HG03139 (cell line): ENCODE measurements around the gene NUBPL.
"Not testable (repeated sequence)": the region's sequence is repeated elsewhere in the genome, so short reads cannot be mapped to it uniquely, and the experiment has no call there.

ENCODE experiments used
- ATAC-seq: cut with Tn5 transposase; IDR thresholded peaks from one replicate; pipeline ENCODE4 v1.9.1; 2021; ENCODE audit not compliant: unreplicated experiment

NUBPL gene

GRCh38 chr14:31802838-31803237, 241.6 kb downstream of the NUBPL start:
- no peak for ATAC-seq

GRCh38 chr14:31806249-31806648, 245.0 kb downstream of the NUBPL start:
- ATAC-seq, result no peak

- ATAC-seq, result not testable (repeated sequence)
Measured at GRCh38 chr14:31811693-31812628, 250.8 kb downstream of the NUBPL start.

GRCh38 chr14:31813724-31814490, 252.7 kb downstream of the NUBPL start:
- not testable (repeated sequence) for ATAC-seq

- ATAC-seq, result no peak
Measured at GRCh38 chr14:31819281-31819680, 258.1 kb downstream of the NUBPL start.

DNA sequence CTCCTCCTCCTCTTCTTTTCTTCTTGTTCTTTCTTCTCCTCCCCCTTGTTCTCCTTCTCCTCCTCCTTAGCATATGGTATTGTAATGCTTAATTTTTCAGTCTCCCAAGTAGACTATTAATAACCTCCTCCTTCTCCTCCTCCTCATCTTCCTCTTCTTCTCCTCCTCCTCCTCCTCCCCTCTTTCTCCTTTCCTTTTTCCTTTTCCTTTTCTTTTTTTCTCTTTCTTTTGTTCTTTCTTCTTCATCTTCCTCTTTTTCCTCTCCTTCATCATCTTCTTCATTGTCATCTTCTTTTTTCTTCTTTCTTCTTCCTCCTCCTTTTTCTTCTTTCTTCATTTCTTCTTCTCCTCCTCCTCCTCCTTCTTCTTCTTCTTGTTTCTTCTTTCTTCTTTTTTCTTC, 264.3 kb downstream of the NUBPL start:
- ATAC-seq, result no peak

DNA sequence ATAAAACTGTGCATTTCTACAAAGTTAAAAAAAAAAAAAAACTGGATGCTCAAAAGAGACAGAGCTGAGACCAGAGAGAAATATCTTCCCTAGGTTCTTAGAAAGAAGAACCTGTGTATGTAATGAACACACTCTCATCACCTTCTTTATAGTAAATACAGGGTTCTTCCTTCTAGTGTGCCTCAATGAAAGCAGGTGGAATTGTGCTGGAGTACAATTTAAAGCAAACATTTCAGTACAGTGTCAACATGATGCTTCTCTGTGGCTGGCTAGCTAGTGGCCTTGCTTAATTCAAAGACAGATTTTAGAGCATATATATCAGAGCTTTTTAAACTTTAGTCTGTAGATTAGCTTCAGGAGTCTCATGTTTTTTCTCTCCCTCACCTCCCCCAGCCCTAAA, 266.1 kb downstream of the NUBPL start:
- ATAC-seq, result no peak

DNA sequence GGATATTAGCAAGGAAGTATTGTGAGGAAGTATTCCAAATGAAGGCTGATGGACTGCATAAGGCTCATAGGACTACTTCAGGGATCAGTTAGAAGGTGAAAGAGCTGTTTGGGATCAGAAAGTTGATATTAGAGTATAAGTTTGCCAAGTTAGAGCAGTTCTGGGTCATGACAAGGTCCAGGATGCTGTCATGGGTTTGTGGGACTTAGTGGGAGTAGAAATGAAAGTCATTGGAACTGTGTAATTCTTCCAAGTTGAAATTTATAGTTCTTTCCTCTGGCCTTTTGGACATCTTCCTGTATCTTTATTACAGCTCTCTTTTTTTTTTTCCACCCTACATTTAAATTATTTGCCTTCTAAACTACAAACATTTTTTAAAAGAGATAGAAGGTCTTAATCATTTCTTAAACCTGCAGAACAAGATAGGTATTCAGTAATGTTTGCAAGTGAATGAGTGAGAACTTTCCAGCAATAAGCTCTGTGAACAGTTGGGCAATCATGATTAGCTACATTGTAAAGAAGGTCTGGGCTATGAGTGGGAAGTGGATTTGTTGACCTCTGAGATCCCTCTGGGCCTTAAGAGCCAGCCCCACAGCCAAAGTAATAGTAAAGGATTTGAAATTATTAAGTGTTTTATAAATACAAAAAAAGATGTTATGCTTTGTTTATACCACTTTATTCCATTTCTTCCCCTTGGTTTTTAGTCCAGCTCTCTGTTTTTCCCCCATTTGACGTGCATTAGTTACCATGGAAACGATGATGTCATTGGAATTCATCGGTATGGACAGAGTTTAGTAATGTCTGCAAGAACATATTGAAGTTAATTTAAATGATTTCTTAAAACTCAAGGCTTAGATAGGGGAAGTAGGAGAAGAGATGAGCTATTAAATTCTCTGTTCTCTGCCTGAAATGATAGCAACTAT, 268.0 kb downstream of the NUBPL start:
- no peak for ATAC-seq

GRCh38 chr14:31834616-31835015, 273.4 kb downstream of the NUBPL start:
- ATAC-seq, result no peak

- no peak for ATAC-seq
Measured at GRCh38 chr14:31835049-31835448, 273.8 kb downstream of the NUBPL start.

GRCh38 chr14:31837031-31837430, 275.8 kb downstream of the NUBPL start:
- ATAC-seq, result no peak

GRCh38 chr14:31842899-31843298, 281.7 kb downstream of the NUBPL start:
- ATAC-seq, result no peak

- no peak for ATAC-seq
Measured at GRCh38 chr14:31843361-31844091, 282.3 kb downstream of the NUBPL start.

GRCh38 chr14:31854508-31855075, 293.4 kb downstream of the NUBPL start:
- no peak for ATAC-seq

GRCh38 chr14:31855262-31855661, 294.1 kb downstream of the NUBPL start:
- no peak for ATAC-seq

- not testable (repeated sequence) for ATAC-seq
Measured at GRCh38 chr14:31856003-31856402, 294.8 kb downstream of the NUBPL start.

DNA sequence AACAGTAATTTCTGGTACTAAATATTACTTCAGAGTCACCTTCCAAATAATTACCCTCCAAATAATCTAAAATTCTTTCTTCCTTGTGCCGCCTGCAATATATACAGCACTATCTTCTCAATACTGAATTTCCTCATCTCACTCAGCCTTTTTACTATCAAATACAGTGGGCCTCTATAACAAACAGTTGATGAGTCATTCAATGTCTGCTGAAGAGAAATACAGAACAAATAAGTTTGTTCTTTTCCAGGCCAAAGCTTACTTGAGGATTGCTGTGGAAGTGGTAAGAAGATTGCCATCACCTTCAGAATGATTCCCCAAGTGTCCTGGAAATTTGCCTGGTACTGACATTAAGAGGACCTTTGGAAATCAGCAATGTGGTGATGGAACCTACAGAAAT, 297.7 kb downstream of the NUBPL start:
- ATAC-seq, result no peak

DNA sequence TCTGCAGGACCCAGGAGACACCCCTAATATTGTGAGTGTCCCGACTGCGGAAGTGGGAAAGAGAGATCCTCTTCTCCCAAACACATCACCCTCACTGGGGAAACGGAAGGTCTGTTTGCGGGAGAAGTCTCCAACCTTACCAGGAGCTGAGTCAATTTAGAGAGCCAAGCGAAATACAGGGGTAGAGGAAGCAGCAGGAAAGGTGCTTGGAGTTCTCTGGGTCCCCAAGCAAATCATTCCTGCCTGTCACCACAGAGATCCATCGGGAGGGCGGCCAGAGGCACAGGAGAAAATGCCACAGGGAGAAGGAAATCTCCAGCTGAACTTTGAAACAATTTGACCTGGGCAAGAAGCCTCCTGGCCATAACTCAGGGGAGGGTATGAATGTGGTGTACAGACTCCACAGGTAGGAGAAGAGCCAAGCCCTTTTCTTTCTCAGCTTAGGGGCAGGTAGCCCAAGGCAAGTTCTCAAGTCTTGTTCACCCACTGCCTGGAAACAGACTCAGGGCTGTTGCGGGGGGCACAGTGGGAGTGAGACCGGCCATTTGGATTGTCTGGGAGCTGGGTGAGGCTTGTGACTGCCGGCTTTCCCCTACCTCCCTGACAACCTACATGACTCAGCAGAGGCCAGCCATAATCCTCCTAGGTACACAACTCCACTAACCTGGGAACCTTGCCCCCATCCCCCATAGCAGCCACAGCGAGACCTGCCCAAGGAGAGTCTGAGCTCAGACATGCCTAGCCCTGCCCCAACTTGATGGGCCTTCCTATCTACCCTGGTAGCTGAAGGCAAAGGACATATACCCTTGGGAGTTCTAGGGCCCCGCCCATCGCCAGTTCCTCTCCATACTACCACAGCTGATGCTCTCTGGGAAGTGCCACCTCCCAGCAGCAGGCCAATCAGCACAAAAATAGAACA, 304.0 kb downstream of the NUBPL start:
- ATAC-seq, result no peak

DNA sequence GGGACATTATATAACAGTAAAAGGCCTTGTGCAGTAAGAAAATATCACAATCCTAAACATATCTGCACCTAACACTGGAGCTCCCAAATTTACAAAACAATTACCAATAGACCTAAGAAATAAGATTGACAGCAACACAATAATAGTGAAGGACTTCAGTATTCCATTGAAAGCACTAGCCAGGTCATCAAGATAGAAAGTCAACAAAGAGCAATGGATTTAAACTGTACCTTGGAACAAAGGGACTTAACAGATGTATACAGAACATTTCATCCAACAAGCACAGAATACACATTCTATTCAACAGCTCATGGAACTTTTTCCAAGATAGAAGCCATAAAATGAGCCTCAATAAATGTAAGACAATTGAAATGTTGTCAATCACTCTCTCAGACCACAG, 306.4 kb downstream of the NUBPL start:
- no peak for ATAC-seq
